Natural killer cell (primary cell): ENCODE measurements around the gene SYNGR1. TPM values are rescaled to one million over a fixed set of nuclear protein-coding genes. Genes with fewer than 3 reads are reported as not detected.

Source experiments
- ATAC-seq, 3 donors: fragments of 150-1000 bp in 2 of 3; fragments of 200-7000 bp in 1 of 3; cut with Tn5 transposase; 1 replicate in 1 of 3; 2 replicates in 2 of 3; pipeline ENCODE4 v1.10.0; 2021; ENCODE audit warnings: mild to moderate bottlenecking in 2 of 3, moderate library complexity in 2 of 3
- DNase-seq, 2 donors: peaks; one replicate each; pipeline versions ENCODE4 v3.0.0 to v3.0.0-alpha.2; 2013 to 2021; ENCODE audit warnings: mixed read lengths in 1 of 2
- H3K27ac ChIP-seq: one replicate; pipeline ENCODE4 v1.5.1; 2013; ENCODE audit warnings: mild to moderate bottlenecking, low read length
- H3K27me3 ChIP-seq: one replicate; pipeline ENCODE4 v1.6.1; 2013; ENCODE audit warnings: low read length; ENCODE audit not compliant: control insufficient read depth, insufficient read depth
- H3K36me3 ChIP-seq: one replicate; pipeline ENCODE4 v1.6.1; 2013; ENCODE audit warnings: low read length; ENCODE audit not compliant: control insufficient read depth, insufficient read depth
- H3K4me1 ChIP-seq: one replicate; pipeline ENCODE4 v1.6.1; 2013; ENCODE audit warnings: low read length; ENCODE audit not compliant: control insufficient read depth, insufficient read depth
- H3K4me3 ChIP-seq: one replicate; pipeline ENCODE4 v1.5.1; 2013; ENCODE audit warnings: low read length
- H3K9me3 ChIP-seq: one replicate; pipeline ENCODE4 v1.6.1; 2013; ENCODE audit warnings: low read length; ENCODE audit not compliant: control insufficient read depth, insufficient read depth
- H3K27ac Mint-ChIP-seq, 2 donors: one replicate each; pipeline ENCODE4 v1.8.0; 2022; ENCODE audit warnings: mild to moderate bottlenecking in 2 of 2, mixed read lengths in 2 of 2, moderate library complexity in 1 of 2
- H3K27me3 Mint-ChIP-seq, 2 donors: one replicate each; pipeline ENCODE4 v1.8.0; 2022; ENCODE audit warnings: low read depth in 2 of 2, mixed read lengths in 2 of 2
- H3K36me3 Mint-ChIP-seq: one replicate; pipeline ENCODE4 v1.8.0; 2022; ENCODE audit warnings: mixed read lengths
- H3K4me1 Mint-ChIP-seq, 2 donors: one replicate each; pipeline ENCODE4 v1.8.0; 2022; ENCODE audit warnings: mixed read lengths in 2 of 2
- H3K4me3 Mint-ChIP-seq: one replicate; pipeline ENCODE4 v1.8.0; 2022; ENCODE audit warnings: mild to moderate bottlenecking, moderate library complexity, mixed read lengths
- H3K9me3 Mint-ChIP-seq, 2 donors: one replicate each; pipeline ENCODE4 v1.8.0; 2022; ENCODE audit warnings: mixed read lengths in 2 of 2
- CTCF ChIP-seq: fragments of 200-600 bp; IDR thresholded peaks from one replicate; pipeline ENCODE4 v1.8.0; 2022; ENCODE audit warnings: antibody characterized with exemption
- WGBS: methylation state at CpG from one replicate; pipeline ENCODE4 v1.1.7; 2013; ENCODE audit warnings: missing lambda C conversion rate; ENCODE audit not compliant: insufficient coverage; 5-methylcytosine and 5-hydroxymethylcytosine counted together
- intact Hi-C: fragments of 100-400 bp; cut with micrococcal nuclease; formaldehyde crosslinking; loops from one replicate; pipeline ENCODE4 v1.14.2; 2022
- total RNA-seq, 4 donors: library from RNA; stranded (reverse); fragments of 120-200 nt in 1 of 4; gene quantifications; one replicate each; pipeline versions ENCODE4 v1.2.3 to v1.2.4, GENCODE V29; 2013 to 2022

The SYNGR1 gene
- total RNA-seq, 3 donors from 2014 or later (not counting 1 experiment from before 2014, with no cell fraction given): 30.3 to 35.7 (median 31.3) TPM

- intact Hi-C loops: no loop called here
- no peak overlapping the region for H3K4me3 Mint-ChIP-seq
- DNase-seq (no peak), ATAC-seq (no peak)
- no peak for TF ChIP-seq CTCF
- peaks cover 14 to 23% of the 10 kb centered on the region in 2 donors for H3K4me1 Mint-ChIP-seq
- H3K9me3 Mint-ChIP-seq: no peaks in the 10 kb centered on the region
- H3K27ac Mint-ChIP-seq: no peak overlapping the region
- Histone ChIP-seq H3K36me3 (no peaks in the 10 kb centered on the region), H3K9me3 (no peaks in the 10 kb centered on the region), H3K27ac (no peak overlapping the region), H3K4me1 (peaks cover 17% of the 10 kb centered on the region), H3K27me3 (no peaks in the 10 kb centered on the region), H3K4me3 (no peak overlapping the region)
- peaks cover 17% of the 10 kb centered on the region in 2 donors for H3K27me3 Mint-ChIP-seq
- 79% methylated on average over 6 of the region's 7 CpGs for WGBS
- no peaks in the 10 kb centered on the region for H3K36me3 Mint-ChIP-seq
Measured at GRCh38 chr22:39301926-39302325, 47.9 kb upstream of the SYNGR1 start.

- Mint-ChIP-seq H3K9me3 (no peaks in the 10 kb centered on the region), H3K27me3 (peaks cover 17% of the 10 kb centered on the region in 2 donors), H3K36me3 (no peaks in the 10 kb centered on the region), H3K27ac (no peak overlapping the region), H3K4me3 (no peak overlapping the region), H3K4me1 (peaks cover 14 to 23% of the 10 kb centered on the region in 2 donors)
- Histone ChIP-seq H3K36me3 (no peaks in the 10 kb centered on the region), H3K4me3 (no peak overlapping the region), H3K27me3 (no peaks in the 10 kb centered on the region), H3K4me1 (peaks cover 23% of the 10 kb centered on the region), H3K27ac (no peak overlapping the region), H3K9me3 (no peaks in the 10 kb centered on the region)
- DNase-seq (no peak), ATAC-seq (no peak)
- 95% methylated on average over 2 of the region's 2 CpGs for WGBS
- intact Hi-C loops: no loop called here
- no peak for TF ChIP-seq CTCF
Measured at GRCh38 chr22:39302431-39302960, 47.3 kb upstream of the SYNGR1 start.

- H3K27me3 ChIP-seq: no peaks in the 10 kb centered on the region
- no peak overlapping the region for H3K4me3 Mint-ChIP-seq
- WGBS: 95% methylated on average over 11 of the region's 11 CpGs
- TF ChIP-seq CTCF: no peak
- no peaks in the 10 kb centered on the region for H3K9me3 Mint-ChIP-seq
- no peaks in the 10 kb centered on the region for H3K9me3 ChIP-seq
- no peak overlapping the region for H3K27ac Mint-ChIP-seq
- H3K36me3 Mint-ChIP-seq: no peaks in the 10 kb centered on the region
- H3K27ac ChIP-seq: no peak overlapping the region
- no peak overlapping the region for H3K4me3 ChIP-seq
- peaks cover 14 to 23% of the 10 kb centered on the region in 2 donors for H3K4me1 Mint-ChIP-seq
- DNase-seq (no peak), ATAC-seq (no peak)
- intact Hi-C loops: no loop called here
- no peaks in the 10 kb centered on the region for H3K36me3 ChIP-seq
- H3K4me1 ChIP-seq: peaks cover 23% of the 10 kb centered on the region
- peaks cover 11 to 12% of the 10 kb centered on the region in 2 donors for H3K27me3 Mint-ChIP-seq
Measured at GRCh38 chr22:39303358-39303757, 46.4 kb upstream of the SYNGR1 start.
